Immature natural killer cell (primary cell): ENCODE measurements around the gene WNT11. TPM values are rescaled to one million over a fixed set of nuclear protein-coding genes. Genes with fewer than 3 reads are reported as not detected.

Experiments
- DNase-seq, 3 donors: peaks; one replicate each; pipeline ENCODE4 v3.0.0; 2022; ENCODE audit warnings: mixed read lengths in 1 of 3
- H3K27ac Mint-ChIP-seq, 6 donors: one replicate each; pipeline ENCODE4 v1.8.0; 2020; ENCODE audit warnings: mixed read lengths in 6 of 6, mild to moderate bottlenecking in 5 of 6, inconsistent platforms in 4 of 6, moderate library complexity in 3 of 6
- H3K27me3 Mint-ChIP-seq, 3 donors: one replicate each; pipeline ENCODE4 v1.8.0; 2020 to 2021; ENCODE audit warnings: low read depth in 3 of 3, mild to moderate bottlenecking in 3 of 3, mixed read lengths in 3 of 3, moderate library complexity in 3 of 3, inconsistent platforms in 1 of 3
- H3K36me3 Mint-ChIP-seq, 3 donors: one replicate each; pipeline ENCODE4 v1.8.0; 2020; ENCODE audit warnings: mixed read lengths in 3 of 3, inconsistent platforms in 2 of 3, mild to moderate bottlenecking in 2 of 3
- H3K4me1 Mint-ChIP-seq, 2 donors: one replicate each; pipeline ENCODE4 v1.8.0; 2020; ENCODE audit warnings: inconsistent platforms in 2 of 2, mild to moderate bottlenecking in 2 of 2, mixed read lengths in 2 of 2, moderate library complexity in 1 of 2
- H3K4me3 Mint-ChIP-seq, 5 donors: one replicate each; pipeline ENCODE4 v1.8.0; 2020; ENCODE audit warnings: mild to moderate bottlenecking in 5 of 5, mixed read lengths in 5 of 5, inconsistent platforms in 3 of 5, moderate library complexity in 3 of 5
- H3K9me3 Mint-ChIP-seq, 6 donors: one replicate each; pipeline ENCODE4 v1.8.0; 2020; ENCODE audit warnings: mild to moderate bottlenecking in 6 of 6, mixed read lengths in 6 of 6, inconsistent platforms in 4 of 6, moderate library complexity in 3 of 6
- polyA plus RNA-seq, 3 donors: library from polyadenylated mRNA; unstranded; fragments of 300-500 nt; fragmentation: Illumina TruSeq; gene quantifications; one replicate each; pipeline ENCODE4 v1.2.3, GENCODE V29; 2021

WNT11 gene
- polyA plus RNA-seq, 3 donors from 2014 or later = 0.78 to 2.4 (median 1.4) TPM

DNA sequence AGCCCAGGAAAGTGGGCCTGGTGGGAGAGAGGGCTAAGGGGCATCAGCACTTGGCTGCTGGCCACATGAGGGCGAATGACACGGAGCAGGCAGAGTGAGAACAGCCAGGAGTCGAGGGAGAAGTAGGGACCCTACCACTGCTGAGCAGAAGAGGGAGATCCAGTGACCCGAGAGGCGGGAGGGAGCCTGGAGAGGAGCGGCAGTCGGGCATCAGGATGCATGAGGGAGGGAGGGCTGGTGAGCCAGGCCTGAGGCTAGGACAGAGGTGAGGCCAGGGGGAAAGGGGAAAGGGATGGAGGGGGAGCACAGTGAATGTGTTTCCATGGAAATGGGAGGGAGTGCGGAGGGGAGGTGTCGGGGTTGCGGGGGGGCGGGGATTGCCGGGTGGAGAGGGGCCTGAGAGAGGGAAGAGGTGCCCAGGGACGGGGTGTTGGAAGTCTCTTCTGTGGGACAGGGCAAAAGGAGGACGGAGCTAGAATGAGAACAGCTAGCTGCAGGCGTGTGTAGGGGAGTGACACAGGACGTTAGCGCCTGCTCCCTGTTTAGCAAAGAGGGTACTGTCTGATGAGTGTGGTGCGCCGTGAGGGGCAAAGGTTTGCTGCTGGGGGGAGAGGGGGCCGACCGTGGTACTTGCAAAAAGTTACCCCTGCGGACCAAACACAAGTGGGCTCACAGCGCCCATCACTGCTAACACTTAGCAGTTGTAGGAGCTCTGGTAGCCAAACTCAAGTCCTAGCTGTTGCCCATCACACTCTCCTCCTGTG lies 37.1 kb upstream of the WNT11 start:
- no peak for DNase-seq
- Mint-ChIP-seq H3K4me3 (no peak overlapping the region), H3K27ac (no peak overlapping the region), H3K9me3 (no peaks in the 10 kb centered on the region), H3K4me1 (no peaks in the 10 kb centered on the region), H3K27me3 (peaks cover 2 to 9% (median 4%) of the 10 kb centered on the region in 3 donors), H3K36me3 (no peaks in the 10 kb centered on the region)

DNA sequence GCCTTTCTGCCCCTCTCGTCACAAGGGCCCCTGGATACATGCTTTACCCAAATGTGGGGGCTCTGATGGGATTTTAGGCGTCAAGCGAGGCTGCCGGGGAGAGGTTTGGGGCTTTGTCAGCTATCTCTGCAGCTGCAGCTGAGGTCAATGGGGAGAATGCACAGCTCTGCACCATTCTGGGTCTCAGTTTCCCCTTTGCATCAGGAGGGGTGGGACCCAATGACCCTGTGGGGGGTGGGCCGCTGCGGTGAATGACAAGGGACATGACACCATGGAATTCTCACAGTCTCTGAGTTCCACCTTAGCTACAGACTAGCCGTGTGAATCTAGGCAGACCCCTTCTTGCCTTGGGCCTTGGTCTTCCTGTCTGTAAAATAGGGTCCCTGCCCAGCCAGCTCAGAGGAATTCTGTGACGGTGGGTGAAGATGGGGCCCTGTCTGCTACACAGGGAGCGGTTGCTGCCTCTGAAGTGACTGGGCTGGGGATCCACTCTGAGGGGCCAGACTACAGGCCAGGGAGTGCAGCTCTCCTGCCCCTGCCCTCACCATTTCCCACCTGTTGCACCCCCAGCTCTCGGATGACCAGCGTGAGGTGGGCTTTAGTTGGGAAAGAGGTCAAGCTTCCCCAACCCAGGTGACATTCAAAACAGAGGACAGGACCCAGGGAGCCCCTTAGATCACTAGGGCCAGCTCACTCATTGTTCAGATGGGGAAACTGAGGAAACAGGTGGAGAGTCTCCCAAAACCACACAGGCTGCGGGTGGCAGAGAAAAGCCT lies 35.9 kb upstream of the WNT11 start:
- Mint-ChIP-seq H3K36me3 (no peaks in the 10 kb centered on the region), H3K27me3 (peaks cover 2 to 9% (median 4%) of the 10 kb centered on the region in 3 donors), H3K4me1 (no peaks in the 10 kb centered on the region), H3K9me3 (peaks cover 0 to 1% (median 0%) of the 10 kb centered on the region in 6 donors), H3K4me3 (no peak overlapping the region), H3K27ac (no peak overlapping the region)
- DNase-seq = no peak

DNA sequence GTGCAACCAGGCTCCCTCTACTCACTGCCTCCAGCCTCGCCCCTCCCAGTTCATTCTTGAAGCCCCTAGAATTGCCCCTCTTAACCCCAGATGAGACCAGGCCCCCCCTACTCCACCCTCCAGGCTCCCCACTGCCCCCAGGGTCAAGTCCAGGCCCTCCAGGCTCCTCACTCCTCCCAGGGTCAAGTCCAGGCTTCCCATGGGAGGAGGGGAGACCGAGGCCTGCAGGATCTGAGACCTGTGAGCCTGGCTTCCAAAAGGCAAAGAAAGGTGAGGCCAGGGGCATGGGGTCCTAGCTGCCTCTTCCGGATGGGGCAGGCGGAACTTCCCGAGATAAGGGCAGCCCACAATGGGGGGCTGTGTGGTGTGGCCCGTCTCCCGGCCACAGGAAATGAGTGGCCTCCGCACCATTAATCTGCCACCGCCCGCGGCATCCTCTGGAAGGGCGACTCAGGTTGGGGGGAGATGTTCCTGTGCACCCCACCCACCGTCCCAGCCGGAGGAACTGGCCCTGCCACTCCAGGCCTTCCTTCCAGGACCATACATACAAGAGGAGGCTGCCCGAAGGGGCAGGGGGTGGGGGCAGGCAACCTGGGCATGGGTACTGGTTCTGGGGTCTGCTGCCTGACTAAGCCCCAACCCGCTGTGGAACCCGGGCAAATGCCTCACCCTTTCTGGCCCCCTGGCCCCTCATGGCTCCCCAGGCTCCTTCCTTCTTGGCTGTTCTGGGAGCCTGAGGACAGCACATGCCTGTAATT lies 35.1 kb upstream of the WNT11 start:
- Mint-ChIP-seq H3K27ac (peak overlapping the region in 1 of 6 donors; percentile 40), H3K36me3 (no peaks in the 10 kb centered on the region), H3K27me3 (peaks cover 8 to 10% (median 9%) of the 10 kb centered on the region in 3 donors), H3K4me3 (no peak overlapping the region), H3K4me1 (peaks cover 5 to 7% of the 10 kb centered on the region in 2 donors), H3K9me3 (peaks cover 0 to 1% (median 0%) of the 10 kb centered on the region in 6 donors)
- no peak for DNase-seq

DNA sequence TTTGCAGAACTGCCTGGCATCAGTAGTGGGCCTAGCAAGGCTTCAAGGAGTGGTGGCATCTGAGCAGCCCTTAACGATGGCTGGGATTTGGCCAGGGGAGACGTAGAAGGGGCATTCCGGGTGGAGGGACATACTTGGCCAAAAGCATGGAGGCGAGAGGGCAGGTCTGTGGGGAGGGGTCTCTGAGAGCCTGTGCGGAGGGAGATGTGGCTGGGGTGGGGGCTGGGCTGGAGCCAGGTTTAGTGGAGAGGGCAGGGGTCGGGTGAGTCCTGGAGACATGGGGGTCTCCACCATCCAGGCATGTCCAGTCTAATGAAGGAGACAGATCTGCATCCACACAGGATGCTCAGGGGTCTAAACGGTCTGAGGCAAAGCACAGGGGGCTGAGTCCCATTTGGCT lies 34.4 kb upstream of the WNT11 start:
- DNase-seq = no peak
- Mint-ChIP-seq H3K4me3 (no peak overlapping the region), H3K27ac (peak overlapping the region in 1 of 6 donors; percentile 50), H3K36me3 (no peaks in the 10 kb centered on the region), H3K27me3 (peaks cover 15 to 16% (median 16%) of the 10 kb centered on the region in 3 donors), H3K9me3 (peaks cover 0 to 1% (median 0%) of the 10 kb centered on the region in 6 donors), H3K4me1 (peaks cover 6 to 11% of the 10 kb centered on the region in 2 donors)

DNA sequence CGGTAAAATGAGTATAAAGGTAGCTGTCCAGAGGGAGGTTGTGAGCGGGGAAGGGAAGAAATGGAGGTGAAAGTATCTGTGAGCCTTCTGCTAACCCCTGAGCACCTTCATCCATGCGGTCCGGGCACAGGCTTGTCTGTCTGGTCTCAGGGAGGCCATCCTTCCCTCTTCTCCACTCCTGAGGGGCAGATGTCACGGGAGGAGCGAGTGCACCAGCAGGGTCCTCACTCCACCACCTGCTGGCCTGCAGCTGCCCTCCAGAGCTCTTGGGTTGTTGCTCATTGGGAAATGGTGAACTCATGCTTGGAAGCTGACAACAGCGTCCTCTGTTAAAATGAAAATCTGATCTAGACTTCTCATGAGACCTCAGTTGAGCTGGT lies 33.8 kb upstream of the WNT11 start:
- no peak overlapping the region for H3K27ac Mint-ChIP-seq

DNA sequence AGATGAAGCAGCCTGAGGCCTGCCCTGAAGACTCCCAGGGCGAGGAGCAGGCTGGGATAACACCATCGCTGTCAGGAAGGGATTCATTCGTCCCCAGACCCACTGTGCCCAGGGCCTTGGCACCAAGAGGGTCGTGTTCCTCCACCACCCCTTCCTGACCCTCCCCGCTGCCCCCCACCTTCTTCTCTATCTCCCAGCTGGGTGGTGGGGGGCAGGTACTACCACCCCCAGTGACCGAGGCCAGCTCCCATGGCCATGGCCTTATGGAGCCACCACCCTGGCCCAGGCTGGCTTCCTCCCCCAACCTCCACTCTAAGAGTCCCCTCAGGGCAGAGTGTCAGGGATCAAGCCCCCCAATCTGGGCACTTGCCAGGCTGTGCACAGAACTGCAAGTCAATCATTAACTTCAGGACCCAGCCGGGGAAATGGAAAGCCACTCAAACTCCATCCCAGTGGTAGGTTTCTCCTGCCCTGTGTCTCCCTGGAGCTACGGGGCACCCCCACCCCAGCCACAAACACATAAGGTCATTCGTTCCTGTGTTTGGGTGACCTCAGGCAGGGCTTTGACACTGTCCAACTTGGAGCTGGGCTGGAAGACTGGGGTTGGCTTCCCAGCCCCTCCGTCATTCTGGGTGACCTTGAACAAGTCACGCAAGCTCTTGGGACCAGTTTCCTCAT lies 33.3 kb upstream of the WNT11 start:
- DNase-seq = no peak
- peaks cover 0 to 5% (median 0%) of the 10 kb centered on the region in 6 donors for H3K9me3 Mint-ChIP-seq
- no peak overlapping the region for H3K4me3 Mint-ChIP-seq
- H3K27me3 Mint-ChIP-seq = peaks cover 23 to 25% (median 25%) of the 10 kb centered on the region in 3 donors
- peaks cover 12 to 21% of the 10 kb centered on the region in 2 donors for H3K4me1 Mint-ChIP-seq
- H3K36me3 Mint-ChIP-seq = no peaks in the 10 kb centered on the region
- no peak overlapping the region for H3K27ac Mint-ChIP-seq

More for the DNA sequence above, 33.8 kb upstream of the WNT11 start:
- Mint-ChIP-seq H3K36me3 (no peaks in the 10 kb centered on the region), H3K4me3 (no peak overlapping the region), H3K4me1 (peaks cover 8 to 16% of the 10 kb centered on the region in 2 donors), H3K27me3 (peaks cover 19 to 21% (median 20%) of the 10 kb centered on the region in 3 donors), H3K9me3 (peaks cover 0 to 5% (median 0%) of the 10 kb centered on the region in 6 donors)
- no peak for DNase-seq

DNA sequence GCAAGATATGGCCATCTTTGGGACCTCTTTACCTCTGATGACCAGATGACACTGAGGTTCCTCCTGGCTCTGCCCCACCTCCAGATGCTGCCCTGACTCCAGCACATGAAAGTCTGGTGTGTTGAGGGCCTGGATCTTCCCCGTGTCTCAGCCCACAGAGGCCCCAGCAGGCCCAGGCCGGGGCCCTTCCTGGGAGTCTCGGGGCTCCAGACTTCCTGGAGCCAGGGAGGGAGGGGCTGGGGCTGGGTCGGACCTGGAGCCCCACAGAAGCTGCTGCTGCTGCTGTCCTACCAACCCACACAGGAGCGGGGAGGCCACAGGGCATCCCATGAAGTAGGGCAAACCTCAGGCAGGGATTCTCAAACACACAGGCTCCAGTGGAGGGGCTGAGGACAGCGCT lies 32.2 kb upstream of the WNT11 start:
- DNase-seq = no peak
- no peak overlapping the region for H3K4me3 Mint-ChIP-seq

DNA sequence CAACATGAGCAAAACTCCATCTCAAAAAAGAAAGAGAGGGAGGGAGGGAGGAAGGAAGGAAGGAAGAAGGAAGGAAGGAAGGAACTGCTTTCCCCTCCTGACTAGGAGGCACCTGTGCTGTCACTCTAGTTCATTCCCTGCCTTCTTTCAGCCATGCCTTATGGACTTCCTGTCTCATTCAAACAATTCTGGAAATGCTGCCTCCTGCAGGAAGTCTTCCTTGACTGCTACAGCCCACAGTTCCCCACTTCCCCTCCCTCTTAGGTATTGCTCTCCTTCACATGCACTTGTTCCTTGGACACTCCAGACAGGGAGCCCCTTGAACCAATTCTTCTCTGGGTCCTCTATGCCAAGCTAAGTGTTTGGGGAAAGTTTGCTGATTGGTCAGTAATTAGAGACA lies 31.6 kb upstream of the WNT11 start:
- Mint-ChIP-seq H3K9me3 (peaks cover 0 to 5% (median 0%) of the 10 kb centered on the region in 6 donors), H3K4me1 (peaks cover 22 to 25% of the 10 kb centered on the region in 2 donors), H3K4me3 (peak overlapping the region in 2 of 5 donors; percentile 14 to 17), H3K27me3 (peaks cover 21 to 35% (median 26%) of the 10 kb centered on the region in 3 donors), H3K36me3 (no peaks in the 10 kb centered on the region), H3K27ac (no peak overlapping the region)
- DNase-seq = no peak

More for the DNA sequence above, 32.2 kb upstream of the WNT11 start:
- Mint-ChIP-seq H3K27me3 (peaks cover 23 to 32% (median 26%) of the 10 kb centered on the region in 3 donors), H3K36me3 (no peaks in the 10 kb centered on the region), H3K27ac (no peak overlapping the region), H3K9me3 (peaks cover 0 to 5% (median 0%) of the 10 kb centered on the region in 6 donors), H3K4me1 (peaks cover 17 to 25% of the 10 kb centered on the region in 2 donors)

DNA sequence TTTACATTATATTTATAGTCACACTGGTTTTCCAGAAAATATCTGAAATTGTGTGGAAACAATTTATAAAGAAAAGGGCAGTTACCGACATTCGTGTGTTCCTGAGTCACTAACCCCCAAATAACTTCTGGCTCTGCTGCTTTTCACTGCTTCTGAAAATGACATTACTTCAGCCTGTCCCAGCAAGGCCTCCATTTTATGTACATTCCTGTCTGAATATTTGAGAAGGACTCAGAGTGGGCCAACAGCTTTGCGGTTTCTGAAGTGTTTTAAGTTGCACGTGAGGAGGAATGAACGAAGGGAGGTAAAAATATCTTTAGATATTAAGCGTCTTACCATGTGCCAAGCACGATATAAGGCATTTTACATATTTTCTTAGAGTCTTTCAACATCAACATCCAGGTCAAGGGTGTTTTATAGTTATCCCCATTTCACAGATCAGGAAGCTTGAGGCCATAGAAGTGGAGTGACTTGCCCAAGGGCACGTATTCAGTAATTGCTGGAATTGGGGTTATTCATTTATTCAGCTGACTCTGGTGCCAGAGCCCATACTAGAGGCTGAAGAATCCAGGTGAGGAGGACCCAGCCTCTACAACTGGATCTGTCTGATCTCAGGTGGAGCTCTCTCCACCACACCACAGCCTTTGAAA lies 30.8 kb upstream of the WNT11 start:
- Mint-ChIP-seq H3K27ac (peak overlapping the region in 1 of 6 donors; percentile 82), H3K27me3 (peaks cover 17 to 35% (median 29%) of the 10 kb centered on the region in 3 donors), H3K36me3 (no peaks in the 10 kb centered on the region), H3K9me3 (peaks cover 0 to 5% (median 0%) of the 10 kb centered on the region in 6 donors), H3K4me1 (peaks cover 29% of the 10 kb centered on the region in 2 donors), H3K4me3 (peak overlapping the region; percentile 88 to 99 (median 94))
- no peak for DNase-seq

DNA sequence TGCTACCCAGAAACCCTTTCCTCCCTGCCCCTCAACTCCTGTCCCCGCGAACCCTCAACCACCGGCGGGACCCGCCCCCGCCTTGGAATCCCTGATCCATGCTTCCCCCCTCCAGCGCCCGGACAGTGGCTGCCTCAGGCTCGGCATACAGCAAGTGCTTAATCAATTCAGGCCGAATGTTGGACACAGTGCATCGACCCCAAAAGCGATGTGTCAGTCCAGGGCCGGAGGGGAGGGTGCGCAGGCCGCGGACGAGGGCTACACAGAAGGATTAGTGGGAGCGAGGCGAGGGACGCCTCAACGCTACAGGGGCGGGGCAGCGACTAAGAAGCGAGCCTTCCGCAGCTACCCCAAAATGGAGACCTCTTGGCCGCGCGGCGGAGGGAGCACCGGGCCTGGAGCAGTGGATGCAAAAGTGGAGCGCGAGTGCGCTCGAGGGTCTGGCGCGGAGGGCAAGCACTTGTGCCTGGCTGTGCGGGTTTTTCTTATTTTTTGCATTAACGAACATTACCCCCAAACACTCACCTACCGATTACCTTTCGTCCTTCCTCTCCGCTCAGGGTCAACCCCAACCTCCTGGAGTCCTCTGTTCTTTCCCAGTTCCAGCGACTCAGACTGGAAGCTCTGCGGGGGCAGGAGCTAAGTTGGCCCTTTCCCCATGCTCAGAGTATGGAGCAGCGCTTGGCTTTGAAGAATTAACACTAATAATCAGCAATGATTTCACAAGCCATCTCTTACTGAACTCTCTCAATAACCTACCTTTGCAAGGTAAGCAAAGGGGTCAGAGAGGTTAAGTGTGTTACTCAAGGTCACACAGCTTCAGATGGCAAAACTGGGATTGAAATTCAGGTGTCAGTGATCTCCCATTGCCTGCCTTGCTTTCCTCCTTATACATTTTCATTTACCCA lies 30.0 kb upstream of the WNT11 start:
- Mint-ChIP-seq H3K4me1 (peaks cover 36 to 37% of the 10 kb centered on the region in 2 donors), H3K9me3 (peaks cover 0 to 5% (median 0%) of the 10 kb centered on the region in 6 donors), H3K36me3 (no peaks in the 10 kb centered on the region), H3K27me3 (peaks cover 17 to 35% (median 29%) of the 10 kb centered on the region in 3 donors), H3K27ac (peak overlapping the region; percentile 87 to 99 (median 90)), H3K4me3 (peak overlapping the region; percentile 88 to 99 (median 94))
- no peak for DNase-seq

DNA sequence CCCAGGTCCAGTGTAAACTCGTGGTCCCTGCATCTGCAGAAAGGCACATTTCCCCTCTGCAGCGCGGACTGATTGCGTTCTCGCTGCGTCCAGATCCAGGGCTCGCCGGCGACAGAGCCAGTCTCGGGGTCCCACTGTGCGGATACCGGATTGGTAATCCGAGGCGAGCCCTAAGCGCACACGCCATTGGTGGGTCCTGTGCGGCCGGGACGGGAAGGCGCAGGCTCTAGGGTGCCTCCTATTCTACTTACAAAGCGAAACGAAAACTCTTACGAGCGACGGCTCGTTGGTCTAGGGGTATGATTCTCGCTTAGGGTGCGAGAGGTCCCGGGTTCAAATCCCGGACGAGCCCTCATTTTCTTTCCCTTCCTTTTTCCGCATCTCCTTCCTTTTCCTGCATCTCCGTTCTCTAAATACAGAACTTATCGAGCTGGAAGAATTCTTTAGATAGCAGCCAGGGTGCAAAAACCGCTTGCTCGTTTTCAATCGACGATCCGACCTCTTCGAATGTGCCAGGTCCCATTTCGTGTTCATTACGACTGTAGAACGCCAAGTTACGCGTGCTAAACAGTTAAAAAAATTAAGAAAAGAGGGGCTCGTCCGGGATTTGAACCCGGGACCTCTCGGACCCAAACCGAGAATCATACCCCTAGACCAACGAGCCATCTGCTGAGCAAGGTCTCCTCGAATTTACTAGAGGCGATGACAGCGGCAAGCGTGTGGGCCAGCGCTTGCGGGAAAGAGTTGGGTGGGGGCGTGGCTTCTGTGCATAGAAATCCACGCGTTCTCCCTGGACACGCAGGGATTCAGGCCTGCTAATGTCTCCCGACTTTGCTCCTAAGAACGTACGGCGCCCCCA lies 29.2 kb upstream of the WNT11 start:
- DNase-seq = peak; percentile 91 to 95 (median 94)
- Mint-ChIP-seq H3K9me3 (peaks cover 0 to 5% (median 0%) of the 10 kb centered on the region in 6 donors), H3K4me3 (peak overlapping the region; percentile 88 to 99 (median 94)), H3K27ac (peak overlapping the region; percentile 87 to 99 (median 90)), H3K27me3 (peaks cover 17 to 35% (median 29%) of the 10 kb centered on the region in 3 donors), H3K36me3 (no peaks in the 10 kb centered on the region), H3K4me1 (peaks cover 39 to 40% of the 10 kb centered on the region in 2 donors)
